HCT116 (cell line): ENCODE measurements around the gene FOXP1. TPM values are rescaled to one million over a fixed set of nuclear protein-coding genes. Genes with fewer than 3 reads are reported as not detected.

Experiments used
- ATAC-seq: fragments of 200-7000 bp; cut with Tn5 transposase; 2 replicates; pipeline ENCODE4 v1.9.1; 2020; ENCODE audit warnings: mild to moderate bottlenecking, moderate library complexity
- BruUV-seq: library from RNA; stranded (reverse); fragments of 400-500 nt; replicated peaks from 2 replicates; lab custom pipeline; 2021; lab: Mats Ljungman, UMichigan
- CTCF ChIA-PET: fragments of 300-600 bp; sonication (Branson Sonifier 250); formaldehyde crosslinking; loops from one replicate; lab custom pipeline; 2021; ENCODE audit warnings: antibody characterized with exemption; lab: Charles Lee
- POLR2A ChIA-PET: fragments of 300-600, 350-600 bp; sonication (Branson Sonifier 250); formaldehyde crosslinking; loops from one replicate; lab custom pipeline; 2021; ENCODE audit warnings: antibody characterized with exemption; lab: Charles Lee
- RAD21 ChIA-PET, 2 experiments: fragments of 300-600 bp; sonication (Branson Sonifier 250); formaldehyde crosslinking; loops; one replicate each; lab custom pipeline; 2023; ENCODE audit warnings: low total read pairs in 2 of 2; ENCODE audit not compliant: uncharacterized antibody in 2 of 2, unreplicated experiment in 2 of 2, low non-redundant PET in 1 of 2; lab: Charles Lee
- DNase-seq: peaks from one replicate; pipeline ENCODE4 v3.0.0-alpha.2; 2010; ENCODE audit warnings: low read depth, low spot score
- H2AFZ ChIP-seq: fragments of 200-600 bp; shearing (Covaris generic), sonication (generic); 2 replicates; pipeline ENCODE4 v1.6.1; 2017; ENCODE audit warnings: low read depth, mixed run types, mixed read lengths, antibody characterized with exemption, low read length; ENCODE audit not compliant: poor library complexity, severe bottlenecking
- H3K27ac ChIP-seq: 2 replicates; pipeline ENCODE4 v1.5.1; 2012; ENCODE audit warnings: low read depth, low read length
- H3K27me3 ChIP-seq: fragments of 200-600 bp; sonication (generic); 2 replicates; pipeline ENCODE4 v1.6.1; 2016; ENCODE audit warnings: mixed run types, low read length, mixed read lengths; ENCODE audit not compliant: insufficient read depth
- H3K36me3 ChIP-seq, 2 experiments: fragments of 200-500 bp in 1 of 2; fragments of 200-600 bp in 1 of 2; sonication (Bioruptor generic) in 1 of 2; sonication (generic) in 1 of 2; 2 replicates each; pipeline versions ENCODE4 v1.5.1 to v1.6.1; 2014 to 2016; ENCODE audit warnings: low read length in 2 of 2, inconsistent platforms in 1 of 2, mixed read lengths in 1 of 2, mixed run types in 1 of 2; ENCODE audit not compliant: insufficient read depth in 2 of 2, control insufficient read depth in 1 of 2
- H3K4me1 ChIP-seq, 2 experiments: fragments of 200-600 bp in 1 of 2; sonication (generic) in 1 of 2; 2 replicates each; pipeline versions ENCODE4 v1.5.1 to v1.6.1; 2012 to 2017; ENCODE audit warnings: low read length in 2 of 2, inconsistent platforms in 1 of 2, mild to moderate bottlenecking in 1 of 2, mixed read lengths in 1 of 2, mixed run types in 1 of 2, moderate library complexity in 1 of 2; ENCODE audit not compliant: insufficient read depth in 2 of 2, control insufficient read depth in 1 of 2
- H3K4me2 ChIP-seq: fragments of 200-600 bp; sonication (generic); 2 replicates; pipeline ENCODE4 v1.6.1; 2017; ENCODE audit warnings: mixed run types, low read length, mixed read lengths
- H3K4me3 ChIP-seq, 2 experiments: fragments of 200-600 bp in 1 of 2; sonication (generic) in 1 of 2; replicated peaks in 1 of 2; 2 replicates each; pipeline ENCODE4 v1.5.1; 2011 to 2016; ENCODE audit warnings: low read length in 2 of 2, control low read depth in 1 of 2, low read depth in 1 of 2, mild to moderate bottlenecking in 1 of 2, mixed read lengths in 1 of 2, mixed run types in 1 of 2
- H3K79me2 ChIP-seq: fragments of 200-600 bp; sonication (generic); 2 replicates; pipeline ENCODE4 v1.6.1; 2017; ENCODE audit warnings: mild to moderate bottlenecking, mixed run types, low read length, moderate library complexity, mixed read lengths; ENCODE audit not compliant: insufficient read depth
- H3K9ac ChIP-seq: fragments of 200-600 bp; sonication (generic); 2 replicates; pipeline ENCODE4 v1.6.1; 2016; ENCODE audit warnings: low read length, mixed read lengths
- H3K9me2 ChIP-seq: fragments of 200-600 bp; sonication (generic), shearing (Covaris generic); 2 replicates; pipeline ENCODE4 v1.6.1; 2017; ENCODE audit warnings: mixed run types, mild to moderate bottlenecking, moderate library complexity; ENCODE audit not compliant: insufficient read depth
- H3K9me3 ChIP-seq, 2 experiments: fragments of 200-500 bp in 1 of 2; fragments of 200-600 bp in 1 of 2; sonication (Bioruptor generic) in 1 of 2; sonication (generic) in 1 of 2; 2 replicates each; pipeline ENCODE4 v1.6.1; 2014 to 2017; ENCODE audit warnings: low read length in 2 of 2, mixed read lengths in 2 of 2, inconsistent platforms in 1 of 2, low read depth in 1 of 2, mild to moderate bottlenecking in 1 of 2, mixed run types in 1 of 2, moderate library complexity in 1 of 2; ENCODE audit not compliant: control insufficient read depth in 1 of 2, insufficient read depth in 1 of 2
- H4K20me1 ChIP-seq: fragments of 200-600 bp; sonication (generic), shearing (Covaris generic); 2 replicates; pipeline ENCODE4 v1.6.1; 2017; ENCODE audit warnings: mixed run types, mild to moderate bottlenecking, moderate library complexity; ENCODE audit not compliant: insufficient read depth
- CBX3 ChIP-seq: IDR thresholded peaks from 2 replicates; pipeline ENCODE4 v1.6.1; 2012; ENCODE audit warnings: low read depth
- CEBPB ChIP-seq: IDR thresholded peaks from 2 replicates; pipeline ENCODE4 v1.6.1; 2012; ENCODE audit warnings: low read depth
- EGR1 ChIP-seq: IDR thresholded peaks from 2 replicates; pipeline ENCODE4 v1.6.1; 2012; ENCODE audit warnings: low read depth
- ELF1 ChIP-seq: IDR thresholded peaks from 2 replicates; pipeline ENCODE4 v1.6.1; 2012; ENCODE audit warnings: low read depth, borderline replicate concordance
- EZH2 ChIP-seq: fragments of 200-600 bp; sonication (generic); IDR thresholded peaks from 2 replicates; pipeline ENCODE4 v1.6.1; 2017; ENCODE audit warnings: antibody characterized with exemption, mixed run types
- EZH2phosphoT487 ChIP-seq: fragments of 200-600 bp; IDR thresholded peaks from 2 replicates; pipeline ENCODE4 v1.6.1; 2018; ENCODE audit warnings: antibody characterized with exemption, borderline replicate concordance
- JUND ChIP-seq: IDR thresholded peaks from 2 replicates; pipeline ENCODE4 v1.6.1; 2012
- POLR2A ChIP-seq: IDR thresholded peaks from 2 replicates; pipeline ENCODE4 v1.7.0; 2011; ENCODE audit warnings: borderline replicate concordance; ENCODE audit not compliant: insufficient read depth, insufficient read length; ENCODE audit errors: extremely low read depth
- POLR2AphosphoS5 ChIP-seq: IDR thresholded peaks from 2 replicates; pipeline ENCODE4 v1.6.1; 2011; ENCODE audit warnings: mild to moderate bottlenecking, low read depth, low read length, moderate library complexity
- RAD21 ChIP-seq: IDR thresholded peaks from 2 replicates; pipeline ENCODE4 v1.6.1; 2012; ENCODE audit warnings: low read depth, mild to moderate bottlenecking
- SIN3A ChIP-seq: IDR thresholded peaks from 2 replicates; pipeline ENCODE4 v1.6.1; 2012; ENCODE audit warnings: low read depth
- SP1 ChIP-seq: IDR thresholded peaks from 2 replicates; pipeline ENCODE4 v1.6.1; 2012; ENCODE audit warnings: low read depth
- SRF ChIP-seq: IDR thresholded peaks from 2 replicates; pipeline ENCODE4 v1.6.1; 2012; ENCODE audit warnings: low read depth
- TCF7L2 ChIP-seq: IDR thresholded peaks from 2 replicates; pipeline ENCODE4 v1.7.0; 2011; ENCODE audit warnings: borderline replicate concordance, inconsistent platforms; ENCODE audit not compliant: insufficient read depth, insufficient read length; ENCODE audit errors: extremely low read depth
- YY1 ChIP-seq: IDR thresholded peaks from 2 replicates; pipeline ENCODE4 v1.6.1; 2011; ENCODE audit warnings: low read length, low read depth, moderate library complexity, mild to moderate bottlenecking; ENCODE audit not compliant: insufficient replicate concordance; ENCODE audit errors: extremely low read depth
- ZNF274 ChIP-seq: fragments of 200-500 bp; sonication (Bioruptor generic); IDR thresholded peaks from 2 replicates; pipeline ENCODE4 v1.6.1; 2014; ENCODE audit warnings: mild to moderate bottlenecking, low read depth, low read length, inconsistent platforms
- intact Hi-C: fragments of 100-400 bp; cut with micrococcal nuclease; formaldehyde crosslinking; loops from 2 replicates; pipeline ENCODE4 v1.10.0; 2022
- total RNA-seq: library from RNA; stranded (reverse); gene quantifications from one replicate; pipeline ENCODE4 v1.2.1, GENCODE V29; 2021; ENCODE audit not compliant: unreplicated experiment
- TF ChIP-seq, protein P1 (sequence below): IDR thresholded peaks from 2 replicates; pipeline ENCODE4 v1.6.1; 2012
- TF ChIP-seq, protein P2 (sequence below): IDR thresholded peaks from 2 replicates; pipeline ENCODE4 v1.6.1; 2012
- TF ChIP-seq, protein P3 (sequence below): IDR thresholded peaks from 2 replicates; pipeline ENCODE4 v1.6.1; 2012; ENCODE audit warnings: low read depth
- TF ChIP-seq, protein P4 (sequence below), 3 experiments: fragments of 200-600 bp in 1 of 3; sonication (generic) in 1 of 3; IDR thresholded peaks in 2 of 3; conservative IDR thresholded peaks in 1 of 3; 2 replicates each; pipeline ENCODE4 v1.5.1; 2012 to 2017; ENCODE audit warnings: low read depth in 2 of 3, low read length in 2 of 3, antibody characterized with exemption in 1 of 3, borderline replicate concordance in 1 of 3, control low read depth in 1 of 3, mild to moderate bottlenecking in 1 of 3, mixed read lengths in 1 of 3, mixed run types in 1 of 3, moderate library complexity in 1 of 3; ENCODE audit not compliant: insufficient read depth in 1 of 3

The FOXP1 gene
- total RNA-seq, 1 experiment from 2014 or later: 11.4 TPM

DNA sequence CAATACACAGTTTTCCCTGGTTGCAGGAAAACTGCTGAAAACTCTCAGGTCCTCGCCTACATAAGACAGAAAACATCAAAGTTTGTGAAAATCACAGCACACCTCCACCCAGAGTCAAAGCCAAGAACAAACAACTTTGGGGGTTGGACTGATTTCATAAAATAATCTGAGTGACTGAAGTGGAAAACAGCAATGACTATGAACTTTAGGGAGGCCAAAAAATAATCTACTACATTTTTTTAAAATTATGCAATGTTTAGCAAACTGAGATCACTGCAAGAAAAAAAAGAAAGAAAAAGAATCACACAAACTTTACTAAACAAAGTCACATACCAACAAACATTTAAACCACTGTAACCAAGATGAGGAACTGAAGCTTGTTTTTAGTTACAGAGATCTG lies 15.9 kb upstream of the FOXP1 start:
- H3K27me3 ChIP-seq: 0 out of 2 replicates have a peak, but pooled peaks cover 6% of the 10 kb centered on the region
- ATAC-seq (no peak), DNase-seq (no peak)
- no peaks in the 10 kb centered on the region for H3K36me3 ChIP-seq
- ChIA-PET RAD21 (no interaction called here), POLR2A (no interaction called here), CTCF (no interaction called here)
- H4K20me1 ChIP-seq: no peaks in the 10 kb centered on the region
- no peak overlapping the region for H3K9ac ChIP-seq
- no peaks in the 10 kb centered on the region for H3K9me2 ChIP-seq
- no peaks in the 10 kb centered on the region for H3K9me3 ChIP-seq
- H3K4me2 ChIP-seq: no peak overlapping the region
- TF ChIP-seq, protein P1, sequence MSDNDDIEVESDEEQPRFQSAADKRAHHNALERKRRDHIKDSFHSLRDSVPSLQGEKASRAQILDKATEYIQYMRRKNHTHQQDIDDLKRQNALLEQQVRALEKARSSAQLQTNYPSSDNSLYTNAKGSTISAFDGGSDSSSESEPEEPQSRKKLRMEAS: no peak
- no peak for TF ChIP-seq EGR1
- TF ChIP-seq, protein P2, sequence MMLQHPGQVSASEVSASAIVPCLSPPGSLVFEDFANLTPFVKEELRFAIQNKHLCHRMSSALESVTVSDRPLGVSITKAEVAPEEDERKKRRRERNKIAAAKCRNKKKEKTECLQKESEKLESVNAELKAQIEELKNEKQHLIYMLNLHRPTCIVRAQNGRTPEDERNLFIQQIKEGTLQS: no peak
- TF ChIP-seq, protein P3, sequence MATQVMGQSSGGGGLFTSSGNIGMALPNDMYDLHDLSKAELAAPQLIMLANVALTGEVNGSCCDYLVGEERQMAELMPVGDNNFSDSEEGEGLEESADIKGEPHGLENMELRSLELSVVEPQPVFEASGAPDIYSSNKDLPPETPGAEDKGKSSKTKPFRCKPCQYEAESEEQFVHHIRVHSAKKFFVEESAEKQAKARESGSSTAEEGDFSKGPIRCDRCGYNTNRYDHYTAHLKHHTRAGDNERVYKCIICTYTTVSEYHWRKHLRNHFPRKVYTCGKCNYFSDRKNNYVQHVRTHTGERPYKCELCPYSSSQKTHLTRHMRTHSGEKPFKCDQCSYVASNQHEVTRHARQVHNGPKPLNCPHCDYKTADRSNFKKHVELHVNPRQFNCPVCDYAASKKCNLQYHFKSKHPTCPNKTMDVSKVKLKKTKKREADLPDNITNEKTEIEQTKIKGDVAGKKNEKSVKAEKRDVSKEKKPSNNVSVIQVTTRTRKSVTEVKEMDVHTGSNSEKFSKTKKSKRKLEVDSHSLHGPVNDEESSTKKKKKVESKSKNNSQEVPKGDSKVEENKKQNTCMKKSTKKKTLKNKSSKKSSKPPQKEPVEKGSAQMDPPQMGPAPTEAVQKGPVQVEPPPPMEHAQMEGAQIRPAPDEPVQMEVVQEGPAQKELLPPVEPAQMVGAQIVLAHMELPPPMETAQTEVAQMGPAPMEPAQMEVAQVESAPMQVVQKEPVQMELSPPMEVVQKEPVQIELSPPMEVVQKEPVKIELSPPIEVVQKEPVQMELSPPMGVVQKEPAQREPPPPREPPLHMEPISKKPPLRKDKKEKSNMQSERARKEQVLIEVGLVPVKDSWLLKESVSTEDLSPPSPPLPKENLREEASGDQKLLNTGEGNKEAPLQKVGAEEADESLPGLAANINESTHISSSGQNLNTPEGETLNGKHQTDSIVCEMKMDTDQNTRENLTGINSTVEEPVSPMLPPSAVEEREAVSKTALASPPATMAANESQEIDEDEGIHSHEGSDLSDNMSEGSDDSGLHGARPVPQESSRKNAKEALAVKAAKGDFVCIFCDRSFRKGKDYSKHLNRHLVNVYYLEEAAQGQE: no peak
- no peak for TF ChIP-seq SRF
- TF ChIP-seq RAD21: no peak
- no peak for TF ChIP-seq POLR2A
- TF ChIP-seq CEBPB: no peak
- no peak for TF ChIP-seq EZH2phosphoT487
- TF ChIP-seq TCF7L2: no peak
- TF ChIP-seq SIN3A: no peak
- TF ChIP-seq POLR2AphosphoS5: no peak
- TF ChIP-seq CBX3: no peak
- TF ChIP-seq, protein P4, sequence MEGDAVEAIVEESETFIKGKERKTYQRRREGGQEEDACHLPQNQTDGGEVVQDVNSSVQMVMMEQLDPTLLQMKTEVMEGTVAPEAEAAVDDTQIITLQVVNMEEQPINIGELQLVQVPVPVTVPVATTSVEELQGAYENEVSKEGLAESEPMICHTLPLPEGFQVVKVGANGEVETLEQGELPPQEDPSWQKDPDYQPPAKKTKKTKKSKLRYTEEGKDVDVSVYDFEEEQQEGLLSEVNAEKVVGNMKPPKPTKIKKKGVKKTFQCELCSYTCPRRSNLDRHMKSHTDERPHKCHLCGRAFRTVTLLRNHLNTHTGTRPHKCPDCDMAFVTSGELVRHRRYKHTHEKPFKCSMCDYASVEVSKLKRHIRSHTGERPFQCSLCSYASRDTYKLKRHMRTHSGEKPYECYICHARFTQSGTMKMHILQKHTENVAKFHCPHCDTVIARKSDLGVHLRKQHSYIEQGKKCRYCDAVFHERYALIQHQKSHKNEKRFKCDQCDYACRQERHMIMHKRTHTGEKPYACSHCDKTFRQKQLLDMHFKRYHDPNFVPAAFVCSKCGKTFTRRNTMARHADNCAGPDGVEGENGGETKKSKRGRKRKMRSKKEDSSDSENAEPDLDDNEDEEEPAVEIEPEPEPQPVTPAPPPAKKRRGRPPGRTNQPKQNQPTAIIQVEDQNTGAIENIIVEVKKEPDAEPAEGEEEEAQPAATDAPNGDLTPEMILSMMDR (IDR thresholded peaks at IDR 0.05 in 2 of 3, conservative IDR thresholded peaks at IDR 0.05 in 1 of 3; ENCODE audit: borderline replicate concordance in 1 of 3, insufficient read depth in 1 of 3, low read depth in 2 of 3, low read length in 2 of 3): no peak
- no peak for TF ChIP-seq EZH2
- no peak for TF ChIP-seq SP1
- TF ChIP-seq ZNF274: no peak
- no peak for TF ChIP-seq YY1
- no peak for TF ChIP-seq JUND
- no peak for TF ChIP-seq ELF1
- H3K4me3 ChIP-seq: no peak overlapping the region
- H2AFZ ChIP-seq: no peak overlapping the region
- H3K27ac ChIP-seq: no peak overlapping the region
- H3K4me1 ChIP-seq: peaks cover 0 to 7% of the 10 kb centered on the region in 2 experiments; a peak in 1 of 4 replicates
- BruUV-seq: no TSS peak
- no peaks in the 10 kb centered on the region for H3K79me2 ChIP-seq
- intact Hi-C loops: no loop called here
